Measurements from ENCODE around the gene LRCH1. TPM values are rescaled to one million over a fixed set of nuclear protein-coding genes. Genes with fewer than 3 reads are reported as not detected.

Gene LRCH1
- total RNA-seq, 1 experiment from 2014 or later: 11.8 TPM

- no peak for TF ChIP-seq JUN (CRISPR knock-in tag; IDR thresholded peaks at IDR 0.05)
- no peak for TF ChIP-seq STAT6 (CRISPR knock-in tag; conservative IDR thresholded peaks at IDR 0.05; ENCODE audit: low read depth)
- no peak for TF ChIP-seq GTF2I (CRISPR knock-in tag; conservative IDR thresholded peaks at IDR 0.05)
- TF ChIP-seq, protein P1, sequence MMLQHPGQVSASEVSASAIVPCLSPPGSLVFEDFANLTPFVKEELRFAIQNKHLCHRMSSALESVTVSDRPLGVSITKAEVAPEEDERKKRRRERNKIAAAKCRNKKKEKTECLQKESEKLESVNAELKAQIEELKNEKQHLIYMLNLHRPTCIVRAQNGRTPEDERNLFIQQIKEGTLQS (CRISPR knock-in tag; conservative IDR thresholded peaks at IDR 0.05): no peak
- no peak for TF ChIP-seq FOXK1 (CRISPR knock-in tag; IDR thresholded peaks at IDR 0.05)
- TF ChIP-seq USF2 (CRISPR knock-in tag; IDR thresholded peaks at IDR 0.05): no peak
- no peak for TF ChIP-seq NR1H2 (CRISPR knock-in tag; IDR thresholded peaks at IDR 0.05)
- TF ChIP-seq HMGA2 (CRISPR knock-in tag; IDR thresholded peaks at IDR 0.05): no peak
- no peak for TF ChIP-seq MLX (CRISPR knock-in tag; IDR thresholded peaks at IDR 0.05)
Measured at GRCh38 chr13:46556418-46556779, 3.4 kb downstream of the LRCH1 start (continued).

DNA sequence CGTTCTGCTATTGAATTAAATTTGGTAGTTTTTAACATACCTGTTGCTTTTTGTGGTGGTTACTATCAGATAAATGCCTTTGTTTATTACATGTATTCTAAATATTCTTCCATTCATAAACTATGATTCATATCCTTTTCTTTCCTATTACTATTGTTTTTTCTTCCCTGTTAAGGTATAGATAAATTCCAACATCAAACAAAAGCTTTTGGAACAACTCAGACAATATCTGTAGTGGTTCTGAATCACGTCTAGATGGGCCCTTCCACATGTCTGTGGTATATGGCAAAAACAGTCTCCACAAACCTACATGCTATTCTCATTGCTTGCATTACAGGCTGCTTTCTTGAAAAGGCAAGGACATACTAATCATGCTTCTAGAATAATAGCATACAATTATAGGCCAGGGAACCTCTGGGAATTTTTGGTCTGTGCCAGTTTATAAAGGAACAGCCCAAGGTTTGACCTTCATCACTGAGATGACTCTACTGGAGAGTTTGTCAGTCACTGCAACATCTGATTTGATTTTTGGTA is 6.4 kb downstream of the LRCH1 start:
- H3K4me1 Mint-ChIP-seq: peaks cover 11% of the 10 kb centered on the region
- no peaks in the 10 kb centered on the region for H3K9me3 Mint-ChIP-seq
- no peaks in the 10 kb centered on the region for H3K36me3 Mint-ChIP-seq
- ChIA-PET POLR2A (no interaction called here), CTCF (no interaction called here)
- H3K27ac Mint-ChIP-seq: no peak overlapping the region
- no peaks in the 10 kb centered on the region for H3K27me3 Mint-ChIP-seq (ENCODE audit: low read depth)
- ATAC-seq: no peak
- DNase-seq (ENCODE audit: low spot score): no peak
- H3K4me3 Mint-ChIP-seq: no peak overlapping the region
- TF ChIP-seq, protein P2, sequence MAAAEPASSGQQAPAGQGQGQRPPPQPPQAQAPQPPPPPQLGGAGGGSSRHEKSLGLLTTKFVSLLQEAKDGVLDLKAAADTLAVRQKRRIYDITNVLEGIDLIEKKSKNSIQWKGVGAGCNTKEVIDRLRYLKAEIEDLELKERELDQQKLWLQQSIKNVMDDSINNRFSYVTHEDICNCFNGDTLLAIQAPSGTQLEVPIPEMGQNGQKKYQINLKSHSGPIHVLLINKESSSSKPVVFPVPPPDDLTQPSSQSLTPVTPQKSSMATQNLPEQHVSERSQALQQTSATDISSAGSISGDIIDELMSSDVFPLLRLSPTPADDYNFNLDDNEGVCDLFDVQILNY (CRISPR knock-in tag; IDR thresholded peaks at IDR 0.05): no peak
- no peak for TF ChIP-seq ZNF138 (CRISPR knock-in tag; conservative IDR thresholded peaks at IDR 0.05)
- no peak for TF ChIP-seq SMAD3 (CRISPR knock-in tag; IDR thresholded peaks at IDR 0.05; ENCODE audit: borderline replicate concordance)
- no peak for TF ChIP-seq ETV6 (CRISPR knock-in tag; IDR thresholded peaks at IDR 0.05)
- no peak for TF ChIP-seq ZNF416 (CRISPR knock-in tag; IDR thresholded peaks at IDR 0.05)
- no peak for TF ChIP-seq IRF1 (CRISPR knock-in tag; IDR thresholded peaks at IDR 0.05)
- TF ChIP-seq NFYB (CRISPR knock-in tag; conservative IDR thresholded peaks at IDR 0.05; ENCODE audit: low read depth): no peak
- TF ChIP-seq GRHL2 (CRISPR knock-in tag; IDR thresholded peaks at IDR 0.05; ENCODE audit: insufficient replicate concordance, severe bottlenecking): no peak
- TF ChIP-seq ERG (CRISPR knock-in tag; IDR thresholded peaks at IDR 0.05): no peak
- TF ChIP-seq NR2C2 (CRISPR knock-in tag; IDR thresholded peaks at IDR 0.05): no peak
- TF ChIP-seq, protein P3, sequence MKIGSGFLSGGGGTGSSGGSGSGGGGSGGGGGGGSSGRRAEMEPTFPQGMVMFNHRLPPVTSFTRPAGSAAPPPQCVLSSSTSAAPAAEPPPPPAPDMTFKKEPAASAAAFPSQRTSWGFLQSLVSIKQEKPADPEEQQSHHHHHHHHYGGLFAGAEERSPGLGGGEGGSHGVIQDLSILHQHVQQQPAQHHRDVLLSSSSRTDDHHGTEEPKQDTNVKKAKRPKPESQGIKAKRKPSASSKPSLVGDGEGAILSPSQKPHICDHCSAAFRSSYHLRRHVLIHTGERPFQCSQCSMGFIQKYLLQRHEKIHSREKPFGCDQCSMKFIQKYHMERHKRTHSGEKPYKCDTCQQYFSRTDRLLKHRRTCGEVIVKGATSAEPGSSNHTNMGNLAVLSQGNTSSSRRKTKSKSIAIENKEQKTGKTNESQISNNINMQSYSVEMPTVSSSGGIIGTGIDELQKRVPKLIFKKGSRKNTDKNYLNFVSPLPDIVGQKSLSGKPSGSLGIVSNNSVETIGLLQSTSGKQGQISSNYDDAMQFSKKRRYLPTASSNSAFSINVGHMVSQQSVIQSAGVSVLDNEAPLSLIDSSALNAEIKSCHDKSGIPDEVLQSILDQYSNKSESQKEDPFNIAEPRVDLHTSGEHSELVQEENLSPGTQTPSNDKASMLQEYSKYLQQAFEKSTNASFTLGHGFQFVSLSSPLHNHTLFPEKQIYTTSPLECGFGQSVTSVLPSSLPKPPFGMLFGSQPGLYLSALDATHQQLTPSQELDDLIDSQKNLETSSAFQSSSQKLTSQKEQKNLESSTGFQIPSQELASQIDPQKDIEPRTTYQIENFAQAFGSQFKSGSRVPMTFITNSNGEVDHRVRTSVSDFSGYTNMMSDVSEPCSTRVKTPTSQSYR (CRISPR knock-in tag; IDR thresholded peaks at IDR 0.05): no peak
- no peak for TF ChIP-seq TP53 (CRISPR knock-in tag; IDR thresholded peaks at IDR 0.05)
- TF ChIP-seq GTF2I (CRISPR knock-in tag; conservative IDR thresholded peaks at IDR 0.05): no peak
- TF ChIP-seq, protein P4, sequence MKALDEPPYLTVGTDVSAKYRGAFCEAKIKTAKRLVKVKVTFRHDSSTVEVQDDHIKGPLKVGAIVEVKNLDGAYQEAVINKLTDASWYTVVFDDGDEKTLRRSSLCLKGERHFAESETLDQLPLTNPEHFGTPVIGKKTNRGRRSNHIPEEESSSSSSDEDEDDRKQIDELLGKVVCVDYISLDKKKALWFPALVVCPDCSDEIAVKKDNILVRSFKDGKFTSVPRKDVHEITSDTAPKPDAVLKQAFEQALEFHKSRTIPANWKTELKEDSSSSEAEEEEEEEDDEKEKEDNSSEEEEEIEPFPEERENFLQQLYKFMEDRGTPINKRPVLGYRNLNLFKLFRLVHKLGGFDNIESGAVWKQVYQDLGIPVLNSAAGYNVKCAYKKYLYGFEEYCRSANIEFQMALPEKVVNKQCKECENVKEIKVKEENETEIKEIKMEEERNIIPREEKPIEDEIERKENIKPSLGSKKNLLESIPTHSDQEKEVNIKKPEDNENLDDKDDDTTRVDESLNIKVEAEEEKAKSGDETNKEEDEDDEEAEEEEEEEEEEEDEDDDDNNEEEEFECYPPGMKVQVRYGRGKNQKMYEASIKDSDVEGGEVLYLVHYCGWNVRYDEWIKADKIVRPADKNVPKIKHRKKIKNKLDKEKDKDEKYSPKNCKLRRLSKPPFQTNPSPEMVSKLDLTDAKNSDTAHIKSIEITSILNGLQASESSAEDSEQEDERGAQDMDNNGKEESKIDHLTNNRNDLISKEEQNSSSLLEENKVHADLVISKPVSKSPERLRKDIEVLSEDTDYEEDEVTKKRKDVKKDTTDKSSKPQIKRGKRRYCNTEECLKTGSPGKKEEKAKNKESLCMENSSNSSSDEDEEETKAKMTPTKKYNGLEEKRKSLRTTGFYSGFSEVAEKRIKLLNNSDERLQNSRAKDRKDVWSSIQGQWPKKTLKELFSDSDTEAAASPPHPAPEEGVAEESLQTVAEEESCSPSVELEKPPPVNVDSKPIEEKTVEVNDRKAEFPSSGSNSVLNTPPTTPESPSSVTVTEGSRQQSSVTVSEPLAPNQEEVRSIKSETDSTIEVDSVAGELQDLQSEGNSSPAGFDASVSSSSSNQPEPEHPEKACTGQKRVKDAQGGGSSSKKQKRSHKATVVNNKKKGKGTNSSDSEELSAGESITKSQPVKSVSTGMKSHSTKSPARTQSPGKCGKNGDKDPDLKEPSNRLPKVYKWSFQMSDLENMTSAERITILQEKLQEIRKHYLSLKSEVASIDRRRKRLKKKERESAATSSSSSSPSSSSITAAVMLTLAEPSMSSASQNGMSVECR (CRISPR knock-in tag; IDR thresholded peaks at IDR 0.05; ENCODE audit: borderline replicate concordance): no peak
